Breast epithelium (tissue), 3 donors: Measurements from ENCODE around the gene SSB.

Experiments
- CTCF ChIP-seq, 3 donors: fragments of 450-650 bp; IDR thresholded peaks; one replicate each; pipeline ENCODE4 v1.5.1; 2016 to 2017; ENCODE audit warnings: antibody characterized with exemption in 3 of 3, mild to moderate bottlenecking in 3 of 3, moderate library complexity in 3 of 3
- POLR2A ChIP-seq: fragments of 450-650 bp; IDR thresholded peaks from one replicate; pipeline ENCODE4 v1.6.1; 2016; ENCODE audit warnings: antibody characterized with exemption, mild to moderate bottlenecking, moderate library complexity
- POLR2AphosphoS5 ChIP-seq, 3 donors: sonication (generic); formaldehyde crosslinking; IDR thresholded peaks; one replicate each; pipeline ENCODE4 v1.6.1; 2017; ENCODE audit warnings: antibody characterized with exemption in 3 of 3

- TF ChIP-seq CTCF (IDR thresholded peaks at IDR 0.05): no peak
- TF ChIP-seq POLR2AphosphoS5 (IDR thresholded peaks at IDR 0.05): no peak
- no peak for TF ChIP-seq POLR2A
Measured at GRCh38 chr2:169765523-169765922, 33.1 kb upstream of the SSB start.
